ENCODE data around the gene MEOX1. TPM values are rescaled to one million over a fixed set of nuclear protein-coding genes. Genes with fewer than 3 reads are reported as not detected.

Gene MEOX1
- total and polyA plus RNA-seq, 2 of the 4 experiments (the other 2 are of a cell fraction): 0.48 to 0.72 TPM

GRCh38 chr17:43650471-43650870 is 11.3 kb downstream of the MEOX1 start:
- Histone ChIP-seq H3K14ac (replicated peaks; ENCODE audit: low read depth, low read length) (no peak overlapping the region), H2BK15ac (ENCODE audit: low read depth, low read length) (no peak overlapping the region), H3K18ac (ENCODE audit: low read depth, low read length) (no peak overlapping the region), H3K4me1 (ENCODE audit: control insufficient read depth, insufficient read depth, low read length) (no peaks in the 10 kb centered on the region), H3K4ac (ENCODE audit: low read depth, low read length) (no peak overlapping the region), H3K27me3 (ENCODE audit: control insufficient read depth, insufficient read depth, low read length) (peaks cover 14% of the 10 kb centered on the region), H3K9me1 (ENCODE audit: insufficient read depth, low read length) (no peaks in the 10 kb centered on the region; the same call in 1 of the 2 replicates), H4K91ac (ENCODE audit: insufficient read depth, low read depth, low read length) (no peak overlapping the region), H3K4me2 (ENCODE audit: low read depth, low read length) (no peak overlapping the region), H4K8ac (ENCODE audit: low read depth in 2 of 2, low read length in 2 of 2) (no peak overlapping the region), H3K56ac (ENCODE audit: extremely low read depth, insufficient read depth, low read length) (no peak overlapping the region), H2AK5ac (ENCODE audit: low read depth, low read length) (no peak overlapping the region), H4K20me1 (ENCODE audit: insufficient read depth, low read length) (no peaks in the 10 kb centered on the region), H3K79me1 (ENCODE audit: low read depth in 1 of 2, low read length in 2 of 2) (no peaks in the 10 kb centered on the region), H3K23ac (ENCODE audit: low read depth, low read length) (no peak overlapping the region), H2BK120ac (ENCODE audit: low read depth, low read length) (no peak overlapping the region), H4K5ac (ENCODE audit: low read depth, low read length) (no peak overlapping the region), H2AK9ac (replicated peaks; ENCODE audit: low read depth, low read length, poor library complexity) (no peak overlapping the region), H3K27ac (ENCODE audit: insufficient read depth, low read length) (no peak overlapping the region), H2AFZ (replicated peaks; ENCODE audit: low read length, poor library complexity) (peak overlapping the region; percentile 0), H3K4me3 (ENCODE audit: insufficient read depth, low read depth, low read length) (no peak overlapping the region), H3K36me3 (ENCODE audit: control insufficient read depth, insufficient read depth, low read length) (no peaks in the 10 kb centered on the region), H2BK20ac (ENCODE audit: low read depth, low read length) (no peak overlapping the region), H3K9ac (ENCODE audit: low read depth, low read length) (no peak overlapping the region), H3K9me3 (ENCODE audit: control insufficient read depth, insufficient read depth, low read length) (no peaks in the 10 kb centered on the region), H2BK5ac (ENCODE audit: low read depth, low read length, poor library complexity, severe bottlenecking) (no peak overlapping the region)
- BruUV-seq (replicated peaks): no TSS peak
- no peak for TF ChIP-seq CHD1 (IDR thresholded peaks at IDR 0.05; ENCODE audit: low read depth, low read length)
- TF ChIP-seq CTCF (conservative IDR thresholded peaks at IDR 0.05; ENCODE audit: low read depth, low read length): no peak
- no peak for TF ChIP-seq FOS (IDR thresholded peaks at IDR 0.05; ENCODE audit: low read depth, low read length)
- TF ChIP-seq MAFK (IDR thresholded peaks at IDR 0.05; ENCODE audit: low read depth, low read length): no peak
- TF ChIP-seq SMC3 (IDR thresholded peaks at IDR 0.05; ENCODE audit: low read depth, low read length): no peak
- TF ChIP-seq RFX5 (IDR thresholded peaks at IDR 0.05; ENCODE audit: low read depth, low read length): no peak
- no peak for TF ChIP-seq RCOR1 (IDR thresholded peaks at IDR 0.05; ENCODE audit: insufficient replicate concordance, low read length)
- TF ChIP-seq MXI1 (IDR thresholded peaks at IDR 0.05; ENCODE audit: borderline replicate concordance, low read depth, low read length): no peak
- TF ChIP-seq POLR2A (IDR thresholded peaks at IDR 0.05; ENCODE audit: low read depth, low read length): no peak
- no peak for TF ChIP-seq RAD21 (IDR thresholded peaks at IDR 0.05; ENCODE audit: low read length)
- TF ChIP-seq BHLHE40 (IDR thresholded peaks at IDR 0.05; ENCODE audit: low read depth, low read length): no peak
- no peak for TF ChIP-seq MAZ (IDR thresholded peaks at IDR 0.05; ENCODE audit: borderline replicate concordance, low read depth, low read length)
- TF ChIP-seq USF2 (IDR thresholded peaks at IDR 0.05; ENCODE audit: low read depth, low read length): no peak
- TF ChIP-seq ELK1 (IDR thresholded peaks at IDR 0.05; ENCODE audit: borderline replicate concordance, low read depth, low read length): no peak
- no peak for TF ChIP-seq CEBPB (IDR thresholded peaks at IDR 0.05; ENCODE audit: low read depth, low read length)
- no peak for TF ChIP-seq NFE2L2 (IDR thresholded peaks at IDR 0.05; ENCODE audit: low read depth, low read length)
- WGBS, 2 experiments (ENCODE audit: extremely low coverage in 2 of 2, insufficient read length in 1 of 2): 74% methylated on average over 6 of the region's 8 CpGs; no CpG with 5 or more reads in 1 of the 2 experiments
- ChIA-PET CTCF (no interaction called here), POLR2A (ENCODE audit: unreplicated experiment) (no interaction called here)
- in situ Hi-C loops (cut with MboI; ENCODE audit: low sequenced_read_pairs) (no loop called here), intact Hi-C loops (cut with micrococcal nuclease) (no loop called here), dilution Hi-C loops (cut with HindIII; ENCODE audit: low sequenced_read_pairs, unreplicated experiment) (no loop called here)
- DNase-seq (no peak), ATAC-seq (ENCODE audit: low read depth) (no peak)

All from IMR-90 (cell line).